K562 (cell line): ENCODE data around the gene RAPSN. TPM values are rescaled to one million over a fixed set of nuclear protein-coding genes. Genes with fewer than 3 reads are reported as not detected.

Source experiments
- AFF4 ChIP-seq: sonication (generic); formaldehyde crosslinking; IDR thresholded peaks from 2 replicates; pipeline ENCODE4 v1.8.0; 2023; ENCODE audit warnings: mild to moderate bottlenecking, missing genetic modification reagents
- ATF3 ChIP-seq, 2 experiments: fragments of 450-650 bp in 1 of 2; sonication (generic) in 1 of 2; formaldehyde crosslinking in 1 of 2; IDR thresholded peaks in 1 of 2; conservative IDR thresholded peaks in 1 of 2; 2 replicates each; pipeline versions ENCODE4 v1.6.1 to v1.8.1; 2016 to 2023; ENCODE audit warnings: mild to moderate bottlenecking in 2 of 2, moderate library complexity in 2 of 2, inconsistent platforms in 1 of 2, missing genetic modification reagents in 1 of 2
- BRD9 ChIP-seq: fragments of 450-650 bp; IDR thresholded peaks from 2 replicates; pipeline ENCODE4 v1.6.1; 2018; ENCODE audit warnings: low read depth; ENCODE audit not compliant: partially characterized antibody
- CREM ChIP-seq: IDR thresholded peaks from 2 replicates; pipeline ENCODE4 v1.6.1; 2014; ENCODE audit warnings: antibody characterized with exemption, low read depth
- CTBP1 ChIP-seq: fragments of 450-650 bp; IDR thresholded peaks from 2 replicates; pipeline ENCODE4 v1.6.1; 2016; ENCODE audit warnings: borderline replicate concordance
- DACH1 ChIP-seq: fragments of 450-650 bp; IDR thresholded peaks from 2 replicates; pipeline ENCODE4 v1.6.1; 2018; ENCODE audit not compliant: partially characterized antibody
- ETV1 ChIP-seq: fragments of 450-650 bp; conservative IDR thresholded peaks from 2 replicates; pipeline ENCODE4 v1.6.1; 2016; ENCODE audit warnings: missing genetic modification characterization, control low read depth, low read depth, missing compliant biosample characterization
- GTF2E2 ChIP-seq: fragments of 200-800 bp; sonication (Bioruptor generic); IDR thresholded peaks from 2 replicates; pipeline ENCODE4 v1.6.1; 2016; ENCODE audit warnings: missing genetic modification characterization, missing compliant biosample characterization
- JUND ChIP-seq, 2 experiments: IDR thresholded peaks; 2 replicates in 1 of 2; 3 replicates in 1 of 2; pipeline ENCODE4 v1.6.1; 2011; ENCODE audit warnings: borderline replicate concordance in 2 of 2, low read depth in 2 of 2, low read length in 2 of 2, improper control_type of control experiment in 1 of 2, missing biosample characterization in 1 of 2, missing genetic modification characterization in 1 of 2, missing genetic modification reagents in 1 of 2
- NCOA1 ChIP-seq: fragments of 450-650 bp; IDR thresholded peaks from 2 replicates; pipeline ENCODE4 v1.6.1; 2016; ENCODE audit warnings: low read depth
- SMARCC2 ChIP-seq: fragments of 450-650 bp; IDR thresholded peaks from 2 replicates; pipeline ENCODE4 v1.6.1; 2017; ENCODE audit warnings: antibody characterized with exemption, moderate library complexity, mild to moderate bottlenecking, low read depth
- ZBTB9 ChIP-seq: fragments of 450-650 bp; formaldehyde crosslinking; IDR thresholded peaks from 2 replicates; pipeline ENCODE4 v1.4.0; 2020; ENCODE audit warnings: mild to moderate bottlenecking, moderate library complexity
- ZC3H11A ChIP-seq: IDR thresholded peaks from 2 replicates; pipeline ENCODE4 v1.6.1; 2012; ENCODE audit warnings: low read depth, low read length, improper control_type of control experiment
- polyA plus RNA-seq, 8 experiments: library from polyadenylated mRNA; depleted of rRNA in 4 of 8; stranded (reverse) in 5 of 8; unstranded in 3 of 8; fragments of >200 nt; fragmentation: Nextera tagmentation in 2 of 8; fragmentation: Illumina TruSeq in 1 of 8; extraction: Ambion mirVana in 2 of 8; extraction: Trizol in 1 of 8; gene quantifications; 2 replicates each; pipeline versions ENCODE4 v1.2.1 to v1.2.3, GENCODE V29; 2011 to 2014; ENCODE audit warnings: inconsistent platforms in 1 of 8, missing spikeins in 1 of 8
- total RNA-seq, 7 experiments: library from RNA; depleted of rRNA in 6 of 7; stranded (reverse); fragments of >200 nt in 6 of 7; fragmentation: Illumina TruSeq in 2 of 7; extraction: Trizol in 2 of 7; gene quantifications; 2 replicates each; pipeline versions ENCODE4 v1.2.1 to v1.2.3, GENCODE V29; 2011 to 2021; ENCODE audit warnings: low replicate concordance in 1 of 7
- TF ChIP-seq, protein P1 (sequence below): fragments of 200-400 bp; formaldehyde crosslinking; IDR thresholded peaks from 2 replicates; pipeline ENCODE4 v1.6.1; 2017; ENCODE audit warnings: mild to moderate bottlenecking, low read depth, low read length, moderate library complexity
- TF ChIP-seq, protein P2 (sequence below): fragments of 250-450 bp; sonication (Bioruptor Pico); IDR thresholded peaks from 2 replicates; pipeline ENCODE4 v1.4.0; 2020

Gene RAPSN
- total and polyA plus RNA-seq, 9 of the 15 experiments (the other 6 are each of a cell fraction or from before 2014, with no cell fraction given): 0.06 to 0.11 TPM; not detected in 7

GRCh38 chr11:47407746-47408590, 41.0 kb downstream of the RAPSN start, which contains the start of gene SLC39A13 (continued):
- TF ChIP-seq, protein P1, sequence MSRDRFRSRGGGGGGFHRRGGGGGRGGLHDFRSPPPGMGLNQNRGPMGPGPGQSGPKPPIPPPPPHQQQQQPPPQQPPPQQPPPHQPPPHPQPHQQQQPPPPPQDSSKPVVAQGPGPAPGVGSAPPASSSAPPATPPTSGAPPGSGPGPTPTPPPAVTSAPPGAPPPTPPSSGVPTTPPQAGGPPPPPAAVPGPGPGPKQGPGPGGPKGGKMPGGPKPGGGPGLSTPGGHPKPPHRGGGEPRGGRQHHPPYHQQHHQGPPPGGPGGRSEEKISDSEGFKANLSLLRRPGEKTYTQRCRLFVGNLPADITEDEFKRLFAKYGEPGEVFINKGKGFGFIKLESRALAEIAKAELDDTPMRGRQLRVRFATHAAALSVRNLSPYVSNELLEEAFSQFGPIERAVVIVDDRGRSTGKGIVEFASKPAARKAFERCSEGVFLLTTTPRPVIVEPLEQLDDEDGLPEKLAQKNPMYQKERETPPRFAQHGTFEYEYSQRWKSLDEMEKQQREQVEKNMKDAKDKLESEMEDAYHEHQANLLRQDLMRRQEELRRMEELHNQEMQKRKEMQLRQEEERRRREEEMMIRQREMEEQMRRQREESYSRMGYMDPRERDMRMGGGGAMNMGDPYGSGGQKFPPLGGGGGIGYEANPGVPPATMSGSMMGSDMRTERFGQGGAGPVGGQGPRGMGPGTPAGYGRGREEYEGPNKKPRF: no peak
- TF ChIP-seq BRD9: peak; percentile 82
- TF ChIP-seq DACH1: no peak
- TF ChIP-seq SMARCC2: peak; percentile 47; the same call in 1 of the 2 replicates
- peak; percentile 83 for TF ChIP-seq ETV1 (tag)
- TF ChIP-seq AFF4 (CRISPR knock-in tag): peak; percentile 96
- peak; percentile 75 for TF ChIP-seq GTF2E2 (tag)
- TF ChIP-seq ZC3H11A: peak; percentile 28; the same call in 1 of the 2 replicates
- TF ChIP-seq ZBTB9: peak; percentile 63; the same call in 1 of the 2 replicates
- TF ChIP-seq NCOA1: peak; percentile 92
- peak; percentile 69 for TF ChIP-seq ATF3 (IDR thresholded peaks at IDR 0.05)
- TF ChIP-seq ATF3 (CRISPR knock-in tag; conservative IDR thresholded peaks at IDR 0.05): peak; percentile 87
- peak; percentile 74; the same call in 1 of the 2 replicates for TF ChIP-seq JUND (IDR thresholded peaks at IDR 0.05; ENCODE audit: borderline replicate concordance, low read depth, low read length)
- peak; percentile 55; the same call in 1 of the 3 replicates for TF ChIP-seq JUND (tag; IDR thresholded peaks at IDR 0.05; ENCODE audit: borderline replicate concordance, low read depth, low read length)
- TF ChIP-seq CREM: peak; percentile 95
- TF ChIP-seq CTBP1: peak; percentile 97
- TF ChIP-seq, protein P2, sequence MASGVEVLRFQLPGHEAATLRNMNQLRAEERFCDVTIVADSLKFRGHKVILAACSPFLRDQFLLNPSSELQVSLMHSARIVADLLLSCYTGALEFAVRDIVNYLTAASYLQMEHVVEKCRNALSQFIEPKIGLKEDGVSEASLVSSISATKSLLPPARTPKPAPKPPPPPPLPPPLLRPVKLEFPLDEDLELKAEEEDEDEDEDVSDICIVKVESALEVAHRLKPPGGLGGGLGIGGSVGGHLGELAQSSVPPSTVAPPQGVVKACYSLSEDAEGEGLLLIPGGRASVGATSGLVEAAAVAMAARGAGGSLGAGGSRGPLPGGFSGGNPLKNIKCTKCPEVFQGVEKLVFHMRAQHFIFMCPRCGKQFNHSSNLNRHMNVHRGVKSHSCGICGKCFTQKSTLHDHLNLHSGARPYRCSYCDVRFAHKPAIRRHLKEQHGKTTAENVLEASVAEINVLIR: peak; percentile 95
